Fibroblast of lung (primary cell): ENCODE data around the gene UPP1. TPM values are rescaled to one million over a fixed set of nuclear protein-coding genes. Genes with fewer than 3 reads are reported as not detected.

ENCODE experiments used
- DNase-seq, 2 donors: peaks; one replicate each; pipeline versions ENCODE4 v3.0.0 to v3.0.0-alpha.2; 2010; ENCODE audit warnings: low read depth in 2 of 2
- H2AFZ ChIP-seq: 2 replicates; pipeline ENCODE4 v1.5.1; 2012; ENCODE audit warnings: low read length, control low read depth, inconsistent platforms
- H3K27ac ChIP-seq: 2 replicates; pipeline ENCODE4 v1.5.1; 2011; ENCODE audit warnings: low read length, control low read depth; ENCODE audit not compliant: insufficient read depth
- H3K27me3 ChIP-seq: 2 replicates; pipeline ENCODE4 v1.5.1; 2011; ENCODE audit warnings: mild to moderate bottlenecking, low read length; ENCODE audit not compliant: control insufficient read depth, insufficient read depth
- H3K36me3 ChIP-seq: 2 replicates; pipeline ENCODE4 v1.5.1; 2011; ENCODE audit warnings: low read length; ENCODE audit not compliant: control insufficient read depth, insufficient read depth
- H3K4me1 ChIP-seq: 2 replicates; pipeline ENCODE4 v1.5.1; 2011; ENCODE audit warnings: low read length; ENCODE audit not compliant: control insufficient read depth, insufficient read depth; ENCODE audit errors: extremely low read depth
- H3K4me2 ChIP-seq: 2 replicates; pipeline ENCODE4 v1.5.1; 2011; ENCODE audit warnings: low read length, control low read depth; ENCODE audit not compliant: insufficient read depth; ENCODE audit errors: extremely low read depth
- H3K4me3 ChIP-seq, 4 experiments: fragments of 200-600 bp in 1 of 4; sonication (generic) in 1 of 4; replicated peaks in 1 of 4; 2 replicates each; pipeline ENCODE4 v1.5.1; 2011 to 2016; ENCODE audit warnings: low read length in 4 of 4, low read depth in 3 of 4, mild to moderate bottlenecking in 3 of 4, control low read depth in 2 of 4, inconsistent platforms in 1 of 4, mixed read lengths in 1 of 4; ENCODE audit not compliant: insufficient read depth in 1 of 4; ENCODE audit errors: control extremely low read depth in 1 of 4
- H3K79me2 ChIP-seq: 2 replicates; pipeline ENCODE4 v1.5.1; 2012; ENCODE audit warnings: mild to moderate bottlenecking, low read length, inconsistent platforms; ENCODE audit not compliant: control insufficient read depth, insufficient read depth
- H3K9ac ChIP-seq: 2 replicates; pipeline ENCODE4 v1.5.1; 2011; ENCODE audit warnings: mild to moderate bottlenecking, low read length, control low read depth; ENCODE audit not compliant: insufficient read depth
- H3K9me3 ChIP-seq: 2 replicates; pipeline ENCODE4 v1.5.1; 2012; ENCODE audit warnings: low read depth, low read length; ENCODE audit not compliant: control insufficient read depth, insufficient read depth
- H4K20me1 ChIP-seq: 2 replicates; pipeline ENCODE4 v1.5.1; 2011; ENCODE audit warnings: low read length; ENCODE audit not compliant: control insufficient read depth, insufficient read depth; ENCODE audit errors: extremely low read depth
- CTCF ChIP-seq, 2 donors: IDR thresholded peaks in 1 of 2; conservative IDR thresholded peaks in 1 of 2; 1 replicate in 1 of 2; 2 replicates in 1 of 2; pipeline ENCODE4 v1.5.1; 2011 to 2012; ENCODE audit warnings: low read length in 2 of 2, control low read depth in 1 of 2, inconsistent platforms in 1 of 2, low read depth in 1 of 2, mild to moderate bottlenecking in 1 of 2
- EZH2 ChIP-seq: IDR thresholded peaks from 2 replicates; pipeline ENCODE4 v1.5.1; 2012; ENCODE audit warnings: low read length, control low read depth, mild to moderate bottlenecking; ENCODE audit errors: missing control alignments
- polyA plus RNA-seq, 2 donors: library from polyadenylated mRNA; depleted of rRNA in 1 of 2; stranded (reverse) in 1 of 2; unstranded in 1 of 2; fragments of >200 nt; gene quantifications; 2 replicates each; pipeline ENCODE4 v1.2.1, GENCODE V29; 2011 to 2012; ENCODE audit warnings: missing spikeins in 1 of 2
- total RNA-seq: library from RNA; depleted of rRNA; stranded (reverse); fragments of >200 nt; gene quantifications from 2 replicates; pipeline ENCODE4 v1.2.1, GENCODE V29; 2014

UPP1 gene
- total and polyA plus RNA-seq, 2 donors (not counting 1 experiment from before 2014, with no cell fraction given): 9.4 to 11.7 TPM

GRCh38 chr7:48110868-48111267, 21.8 kb downstream of the UPP1 start:
- no peak overlapping the region for H3K4me2 ChIP-seq
- H3K36me3 ChIP-seq: peaks cover 9% of the 10 kb centered on the region
- H4K20me1 ChIP-seq: no peaks in the 10 kb centered on the region
- H2AFZ ChIP-seq: no peak overlapping the region
- no peak overlapping the region for H3K9ac ChIP-seq
- TF ChIP-seq CTCF (conservative IDR thresholded peaks at IDR 0.05 in 1 of 2, IDR thresholded peaks at IDR 0.05 in 1 of 2; ENCODE audit: low read depth in 1 of 2, low read length in 2 of 2) (no peak), EZH2 (no peak)
- no peak overlapping the region for H3K4me3 ChIP-seq
- peaks cover 2% of the 10 kb centered on the region for H3K4me1 ChIP-seq
- no peak overlapping the region for H3K27ac ChIP-seq
- no peak for DNase-seq
- no peaks in the 10 kb centered on the region for H3K9me3 ChIP-seq
- no peaks in the 10 kb centered on the region for H3K79me2 ChIP-seq
- no peaks in the 10 kb centered on the region for H3K27me3 ChIP-seq

GRCh38 chr7:48111596-48111995, 22.5 kb downstream of the UPP1 start:
- Histone ChIP-seq H2AFZ (no peak overlapping the region), H3K27me3 (no peaks in the 10 kb centered on the region), H3K4me1 (peaks cover 2% of the 10 kb centered on the region), H3K9ac (no peak overlapping the region), H3K4me3 (no peak overlapping the region), H3K27ac (no peak overlapping the region), H3K79me2 (no peaks in the 10 kb centered on the region), H3K9me3 (no peaks in the 10 kb centered on the region), H4K20me1 (no peaks in the 10 kb centered on the region), H3K4me2 (no peak overlapping the region), H3K36me3 (peaks cover 9% of the 10 kb centered on the region)
- DNase-seq: no peak
- TF ChIP-seq EZH2: no peak
- no peak for TF ChIP-seq CTCF (conservative IDR thresholded peaks at IDR 0.05 in 1 of 2, IDR thresholded peaks at IDR 0.05 in 1 of 2; ENCODE audit: low read depth in 1 of 2, low read length in 2 of 2)

GRCh38 chr7:48112401-48113165, 23.5 kb downstream of the UPP1 start:
- Histone ChIP-seq H3K4me2 (no peak overlapping the region), H4K20me1 (no peaks in the 10 kb centered on the region), H3K27ac (no peak overlapping the region), H3K4me1 (peaks cover 2% of the 10 kb centered on the region), H3K9ac (no peak overlapping the region), H3K79me2 (no peaks in the 10 kb centered on the region), H3K36me3 (peaks cover 5% of the 10 kb centered on the region), H2AFZ (no peak overlapping the region), H3K27me3 (no peaks in the 10 kb centered on the region), H3K4me3 (no peak overlapping the region), H3K9me3 (no peaks in the 10 kb centered on the region)
- DNase-seq: peak; percentile 37 to 70
- TF ChIP-seq CTCF (conservative IDR thresholded peaks at IDR 0.05 in 1 of 2, IDR thresholded peaks at IDR 0.05 in 1 of 2; ENCODE audit: low read depth in 1 of 2, low read length in 2 of 2): no peak
- TF ChIP-seq EZH2: no peak
